Mucosa of rectum (tissue), 2 donors: ENCODE data around the gene AHCY.
"Not testable (repeated sequence)": the region's sequence is repeated elsewhere in the genome, so short reads cannot be mapped to it uniquely, and the experiment has no call there.

Source experiments
- H3K27ac ChIP-seq, 2 donors: one replicate each; pipeline ENCODE4 v1.7.0; 2013; ENCODE audit warnings: inconsistent platforms in 2 of 2, low read depth in 2 of 2, low read length in 2 of 2
- H3K27me3 ChIP-seq, 2 donors: one replicate each; pipeline ENCODE4 v1.7.0; 2013; ENCODE audit warnings: low read length in 2 of 2; ENCODE audit not compliant: control insufficient read depth in 2 of 2, insufficient read depth in 2 of 2
- H3K36me3 ChIP-seq, 2 donors: one replicate each; pipeline ENCODE4 v1.7.0; 2013; ENCODE audit warnings: low read length in 2 of 2; ENCODE audit not compliant: control insufficient read depth in 2 of 2, insufficient read depth in 2 of 2
- H3K4me1 ChIP-seq, 2 donors: one replicate each; pipeline ENCODE4 v1.7.0; 2013; ENCODE audit warnings: low read length in 2 of 2, mild to moderate bottlenecking in 1 of 2; ENCODE audit not compliant: control insufficient read depth in 2 of 2, insufficient read depth in 2 of 2
- H3K4me3 ChIP-seq, 2 donors: one replicate each; pipeline ENCODE4 v1.7.0; 2013; ENCODE audit warnings: low read length in 2 of 2
- H3K9ac ChIP-seq, 2 donors: one replicate each; pipeline ENCODE4 v1.7.0; 2013; ENCODE audit warnings: low read length in 2 of 2, low read depth in 1 of 2, mild to moderate bottlenecking in 1 of 2
- H3K9me3 ChIP-seq, 2 donors: one replicate each; pipeline ENCODE4 v1.7.0; 2013; ENCODE audit warnings: low read length in 2 of 2; ENCODE audit not compliant: control insufficient read depth in 2 of 2
- donor health status: healthy.
- donor health status: Normal muscosa, but diverticular disease.

The AHCY gene

GRCh38 chr20:34302723-34303533 lies at the start of gene AHCY:
Gene AHCY, minus strand, starts transcription at chr20:34303355. Its CDS starts 85 bp downstream, at chr20:34303270.
- H3K27me3 ChIP-seq, result no peaks in the 10 kb centered on the region
- peak within 1 kb of the TSS; percentile 92 to 93 for H3K27ac ChIP-seq
- no peaks in the 10 kb centered on the region for H3K36me3 ChIP-seq
- H3K4me1 ChIP-seq, result peaks cover 13 to 20% of the 10 kb centered on the region in 2 donors
- H3K9ac ChIP-seq, result peak within 1 kb of the TSS; percentile 80 to 86
- H3K4me3 ChIP-seq, result peak within 1 kb of the TSS; percentile 88 to 91
- H3K9me3 ChIP-seq, result no peaks in the 10 kb centered on the region

- no peaks in the 10 kb centered on the region for H3K36me3 ChIP-seq
- H3K9ac ChIP-seq, result no peak overlapping the region
- H3K9me3 ChIP-seq, result no peaks in the 10 kb centered on the region
- H3K27ac ChIP-seq, result no peak overlapping the region
- H3K27me3 ChIP-seq, result no peaks in the 10 kb centered on the region
- H3K4me3 ChIP-seq, result no peak overlapping the region
- no peaks in the 10 kb centered on the region for H3K4me1 ChIP-seq
Measured at GRCh38 chr20:34350095-34350494, 46.9 kb upstream of the AHCY start.

- no peaks in the 10 kb centered on the region for H3K36me3 ChIP-seq
- H3K4me1 ChIP-seq, result peaks cover 5 to 11% of the 10 kb centered on the region in 2 donors
Measured at GRCh38 chr20:34347571-34347970, 44.4 kb upstream of the AHCY start.

GRCh38 chr20:34346533-34346865 lies 43.3 kb upstream of the AHCY start:
- H3K4me1 ChIP-seq, result peaks cover 5 to 11% of the 10 kb centered on the region in 2 donors
- H3K9ac ChIP-seq, H3K36me3 ChIP-seq, H3K4me3 ChIP-seq, H3K9me3 ChIP-seq, H3K27ac ChIP-seq, H3K27me3 ChIP-seq: not testable (repeated sequence)

More at GRCh38 chr20:34347571-34347970, 44.4 kb upstream of the AHCY start:
- Histone ChIP-seq H3K27me3 (no peaks in the 10 kb centered on the region), H3K9ac (no peak overlapping the region), H3K27ac (no peak overlapping the region), H3K4me3 (no peak overlapping the region), H3K9me3 (no peaks in the 10 kb centered on the region)

GRCh38 chr20:34345839-34346532 lies 42.8 kb upstream of the AHCY start:
- H3K27ac ChIP-seq, H3K36me3 ChIP-seq, H3K4me3 ChIP-seq, H3K27me3 ChIP-seq, H3K9me3 ChIP-seq, H3K9ac ChIP-seq: not testable (repeated sequence)
- H3K4me1 ChIP-seq, result peaks cover 5 to 11% of the 10 kb centered on the region in 2 donors

GRCh38 chr20:34345402-34345736 lies 42.2 kb upstream of the AHCY start:
- H3K4me1 ChIP-seq, result peaks cover 5 to 11% of the 10 kb centered on the region in 2 donors
- no peak overlapping the region for H3K4me3 ChIP-seq
- no peaks in the 10 kb centered on the region for H3K36me3 ChIP-seq
- no peak overlapping the region for H3K27ac ChIP-seq
- no peaks in the 10 kb centered on the region for H3K27me3 ChIP-seq
- H3K9ac ChIP-seq, result no peak overlapping the region
- H3K9me3 ChIP-seq, result no peaks in the 10 kb centered on the region

- H3K27me3 ChIP-seq, result no peaks in the 10 kb centered on the region
- H3K9me3 ChIP-seq, result no peaks in the 10 kb centered on the region
- peak overlapping the region; percentile 32 for H3K27ac ChIP-seq
- no peak overlapping the region for H3K9ac ChIP-seq
- no peaks in the 10 kb centered on the region for H3K36me3 ChIP-seq
- no peak overlapping the region for H3K4me3 ChIP-seq
- H3K4me1 ChIP-seq, result peaks cover 5 to 11% of the 10 kb centered on the region in 2 donors
Measured at GRCh38 chr20:34344238-34344637, 41.1 kb upstream of the AHCY start.

- Histone ChIP-seq H3K27me3 (no peaks in the 10 kb centered on the region), H3K4me1 (peaks cover 5 to 11% of the 10 kb centered on the region in 2 donors), H3K9me3 (no peaks in the 10 kb centered on the region), H3K4me3 (peak overlapping the region in 1 of 2 donors; percentile 2), H3K27ac (peak overlapping the region; percentile 32 to 65), H3K9ac (peak overlapping the region in 1 of 2 donors; percentile 1), H3K36me3 (no peaks in the 10 kb centered on the region)
Measured at GRCh38 chr20:34343458-34344211, 40.5 kb upstream of the AHCY start.

GRCh38 chr20:34341199-34341598 lies 38.0 kb upstream of the AHCY start:
- H3K27ac ChIP-seq, result not testable (repeated sequence)

GRCh38 chr20:34340726-34341125 lies 37.6 kb upstream of the AHCY start:
- H3K4me3 ChIP-seq, H3K27me3 ChIP-seq, H3K9me3 ChIP-seq, H3K36me3 ChIP-seq, H3K9ac ChIP-seq, H3K27ac ChIP-seq: not testable (repeated sequence)
- peaks cover 5 to 11% of the 10 kb centered on the region in 2 donors for H3K4me1 ChIP-seq

More at GRCh38 chr20:34341199-34341598, 38.0 kb upstream of the AHCY start:
- peaks cover 5 to 11% of the 10 kb centered on the region in 2 donors for H3K4me1 ChIP-seq
- H3K36me3 ChIP-seq, H3K9ac ChIP-seq, H3K27me3 ChIP-seq, H3K9me3 ChIP-seq, H3K4me3 ChIP-seq: not testable (repeated sequence)
